ENCODE results near the gene GDF7.

The GDF7 gene

DNA sequence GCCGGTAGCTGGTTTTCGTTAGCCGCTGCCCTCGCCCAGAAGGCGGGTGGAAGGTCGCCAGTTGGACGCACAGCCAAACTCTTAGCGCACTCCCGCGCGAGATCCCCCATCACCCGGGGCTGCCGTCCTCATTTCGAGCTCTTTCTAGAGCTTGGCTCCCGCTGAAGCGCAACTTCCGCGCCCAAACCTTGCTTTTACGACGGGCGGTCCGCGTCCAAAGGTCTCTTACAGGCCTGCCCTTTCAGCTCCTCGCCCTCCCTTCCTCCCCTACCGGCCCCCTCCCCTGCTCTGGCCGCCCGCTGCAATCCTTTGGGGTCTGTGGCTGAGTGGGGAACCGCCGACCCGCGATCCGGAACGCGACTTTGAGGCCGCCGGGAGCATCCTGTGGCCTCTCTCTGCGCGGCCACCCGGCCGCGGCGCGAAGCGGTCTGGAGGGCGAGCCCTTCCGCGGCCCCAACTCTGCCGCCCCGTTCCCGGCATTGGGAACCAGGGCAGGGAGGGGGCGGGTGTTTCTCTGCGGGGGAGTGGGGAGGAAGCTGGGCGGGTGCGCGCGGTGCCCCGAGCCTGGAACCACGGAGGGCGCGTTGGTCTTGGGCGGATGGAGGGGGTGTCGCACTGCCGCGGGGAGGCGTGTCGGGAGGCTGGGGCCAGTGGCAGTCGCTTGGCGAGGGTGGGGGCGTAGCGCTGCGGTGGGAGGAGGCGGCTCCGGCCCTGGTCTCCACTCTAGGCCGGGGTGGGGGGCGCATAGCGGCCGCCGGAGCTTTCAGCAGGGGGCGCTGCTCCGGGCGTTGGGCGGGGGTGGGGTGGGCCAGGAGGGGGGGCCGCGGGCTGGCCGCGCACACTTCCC is at the start of gene GDF7:
Gene GDF7 (plus strand): TSS at position 841 of the 847 bp plus-strand sequence. CDS start 96 bp downstream, outside the sequence.
- DNase-seq (ENCODE audit: low spot score): no peak

DNA sequence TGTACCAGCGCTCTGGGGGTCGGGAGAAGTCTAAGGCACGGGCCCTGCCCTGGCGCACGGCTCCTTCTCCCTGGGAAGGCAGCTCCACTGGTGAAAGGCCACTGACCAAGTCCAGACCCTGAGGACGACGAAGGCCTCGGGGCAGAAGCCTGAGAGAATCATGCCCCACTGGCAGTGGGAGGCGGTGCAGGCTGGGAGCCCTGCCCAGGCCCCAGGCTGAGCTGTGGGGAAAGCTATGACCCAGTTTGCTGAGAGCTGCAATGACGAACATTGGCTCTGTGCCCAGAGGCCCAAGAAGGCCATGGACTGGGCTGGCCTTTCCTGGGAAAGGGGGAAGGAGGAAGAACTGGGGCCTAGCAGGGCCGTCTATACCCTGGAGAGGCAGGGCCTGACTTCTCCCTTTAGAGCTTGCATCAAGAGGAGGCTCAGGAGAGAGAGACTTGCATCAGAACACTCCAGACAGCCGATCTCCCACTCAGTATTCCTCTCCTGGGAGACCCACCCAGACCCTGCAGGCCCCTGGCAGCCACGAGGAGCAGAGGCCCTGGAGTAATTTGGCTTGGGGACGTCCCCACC is 49.0 kb upstream of the GDF7 start:
- no peak for DNase-seq (ENCODE audit: low spot score)

DNA sequence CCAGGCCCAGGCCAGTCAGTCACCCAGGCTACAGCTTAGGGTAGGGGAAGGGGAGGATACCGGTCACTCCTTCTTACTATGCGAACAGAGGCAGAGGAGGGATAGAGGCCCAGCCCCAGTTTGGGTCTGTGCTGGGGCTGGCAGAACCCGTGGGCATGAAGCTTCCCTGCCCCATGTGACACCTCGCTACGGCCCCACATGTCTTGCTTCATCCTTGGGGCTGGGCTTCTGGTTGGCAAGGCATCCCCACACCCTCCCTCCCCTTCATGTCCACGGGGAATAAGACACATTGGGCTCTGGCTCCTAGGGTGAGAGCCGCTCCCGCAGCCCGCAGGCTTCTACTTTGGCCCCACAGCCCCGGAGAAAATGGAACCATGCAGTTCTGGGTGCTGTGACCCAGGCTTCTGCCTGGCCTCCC is 48.5 kb upstream of the GDF7 start:
- no peak for DNase-seq (ENCODE audit: low spot score)

DNA sequence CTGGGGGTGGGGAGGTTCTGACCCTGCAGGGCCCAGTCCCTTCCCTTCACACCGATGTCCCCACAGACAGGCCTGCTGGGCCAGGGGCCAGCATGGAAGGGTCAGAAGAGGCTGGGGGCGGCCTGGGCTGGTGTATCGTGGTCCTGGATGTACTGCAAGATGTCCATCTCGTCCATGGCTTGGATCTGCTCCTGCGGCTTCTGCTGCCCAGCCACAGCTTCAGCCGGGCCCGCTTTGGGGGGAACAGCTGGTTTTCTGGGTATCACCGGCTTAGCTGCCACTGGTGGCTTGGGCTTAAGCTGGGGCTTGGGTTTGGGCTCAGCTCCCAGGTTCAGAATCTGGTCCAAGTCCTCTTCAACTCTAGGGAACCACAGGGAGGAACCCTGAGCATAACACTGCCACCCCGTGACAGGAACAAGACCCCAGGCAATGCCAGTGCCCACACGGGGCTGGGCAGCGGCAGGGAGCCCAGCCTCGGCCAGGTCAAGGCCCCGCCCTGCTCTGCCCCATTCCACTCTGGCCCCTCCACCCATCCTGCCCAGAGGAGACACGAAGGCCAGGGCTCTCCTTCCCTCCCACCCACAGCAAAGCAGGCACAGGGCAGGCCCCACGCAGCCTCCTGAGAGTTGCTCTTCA is 47.9 kb upstream of the GDF7 start:
- no peak for DNase-seq (ENCODE audit: low spot score)

DNA sequence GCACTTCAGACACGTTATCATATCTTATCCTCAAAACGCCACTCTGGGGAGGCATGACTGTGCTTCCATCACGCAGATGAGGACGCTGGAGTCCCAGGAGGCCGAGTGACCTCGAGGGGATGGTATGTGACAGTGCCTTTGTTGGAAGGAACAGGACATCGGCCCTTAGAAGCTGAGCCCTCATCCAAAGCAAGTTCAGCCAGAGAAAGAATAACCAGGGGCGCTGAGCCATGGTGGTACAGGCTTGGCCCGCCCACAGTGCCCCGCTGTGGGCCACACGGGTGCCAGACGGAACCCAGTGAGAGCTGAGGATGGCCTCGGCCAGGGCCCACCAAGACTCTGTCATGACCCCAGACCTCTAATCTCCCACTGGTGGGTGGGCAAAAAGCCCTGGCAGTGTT is 47.3 kb upstream of the GDF7 start:
- no peak for DNase-seq (ENCODE audit: low spot score)

DNA sequence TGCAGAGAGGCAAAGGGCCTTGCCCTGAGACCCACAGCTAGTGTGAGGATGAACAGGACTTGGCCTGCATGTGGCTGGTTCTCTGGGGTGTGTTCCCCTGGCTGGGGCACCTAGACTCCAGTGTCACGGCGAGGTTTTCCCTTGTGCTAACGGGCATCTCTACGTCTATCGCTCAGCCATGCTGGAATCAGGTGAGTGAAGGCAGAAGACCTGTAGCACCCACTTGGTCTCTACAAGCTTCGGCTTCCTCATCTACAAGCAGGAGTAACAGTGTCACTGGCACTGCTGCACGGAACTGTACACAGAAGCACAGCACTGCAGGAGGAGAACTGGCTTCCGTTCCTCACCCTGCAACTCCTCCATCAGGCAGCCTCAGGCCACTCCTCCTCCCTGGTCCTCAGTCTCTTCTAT is 46.7 kb upstream of the GDF7 start:
- no peak for DNase-seq (ENCODE audit: low spot score)

DNA sequence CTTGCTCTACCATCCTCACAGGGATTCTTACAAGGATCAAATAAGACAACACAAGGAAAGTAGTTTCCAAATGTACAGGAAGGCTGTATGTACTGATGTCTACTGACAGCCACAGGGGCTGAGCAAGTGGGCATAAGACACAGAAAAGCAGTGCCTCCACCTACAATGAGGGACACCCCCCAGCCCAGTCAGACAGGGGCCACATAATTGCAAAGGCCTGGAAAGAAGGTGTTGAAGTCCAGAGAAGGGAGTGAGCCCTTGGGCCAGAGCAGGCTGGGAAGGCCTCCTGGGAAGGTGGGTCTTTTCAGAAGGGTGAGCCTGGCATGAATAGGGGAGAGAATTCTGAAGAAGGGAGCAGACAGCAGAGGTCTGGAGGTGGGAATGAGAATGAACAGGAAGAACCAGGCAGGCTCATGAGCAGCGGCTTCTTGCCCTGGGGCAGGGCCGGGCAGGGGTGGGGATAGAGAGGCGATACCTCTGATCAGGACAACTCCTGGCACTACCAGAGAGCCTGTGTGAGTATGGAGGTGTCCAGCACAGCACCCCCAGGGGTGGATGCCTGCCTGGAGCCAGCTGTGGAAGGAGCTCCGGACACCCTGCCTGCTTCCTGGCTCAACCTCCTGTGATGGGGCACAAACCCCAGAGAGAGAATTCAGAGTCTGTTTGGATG is 46.1 kb upstream of the GDF7 start:
- no peak for DNase-seq (ENCODE audit: low spot score)

DNA sequence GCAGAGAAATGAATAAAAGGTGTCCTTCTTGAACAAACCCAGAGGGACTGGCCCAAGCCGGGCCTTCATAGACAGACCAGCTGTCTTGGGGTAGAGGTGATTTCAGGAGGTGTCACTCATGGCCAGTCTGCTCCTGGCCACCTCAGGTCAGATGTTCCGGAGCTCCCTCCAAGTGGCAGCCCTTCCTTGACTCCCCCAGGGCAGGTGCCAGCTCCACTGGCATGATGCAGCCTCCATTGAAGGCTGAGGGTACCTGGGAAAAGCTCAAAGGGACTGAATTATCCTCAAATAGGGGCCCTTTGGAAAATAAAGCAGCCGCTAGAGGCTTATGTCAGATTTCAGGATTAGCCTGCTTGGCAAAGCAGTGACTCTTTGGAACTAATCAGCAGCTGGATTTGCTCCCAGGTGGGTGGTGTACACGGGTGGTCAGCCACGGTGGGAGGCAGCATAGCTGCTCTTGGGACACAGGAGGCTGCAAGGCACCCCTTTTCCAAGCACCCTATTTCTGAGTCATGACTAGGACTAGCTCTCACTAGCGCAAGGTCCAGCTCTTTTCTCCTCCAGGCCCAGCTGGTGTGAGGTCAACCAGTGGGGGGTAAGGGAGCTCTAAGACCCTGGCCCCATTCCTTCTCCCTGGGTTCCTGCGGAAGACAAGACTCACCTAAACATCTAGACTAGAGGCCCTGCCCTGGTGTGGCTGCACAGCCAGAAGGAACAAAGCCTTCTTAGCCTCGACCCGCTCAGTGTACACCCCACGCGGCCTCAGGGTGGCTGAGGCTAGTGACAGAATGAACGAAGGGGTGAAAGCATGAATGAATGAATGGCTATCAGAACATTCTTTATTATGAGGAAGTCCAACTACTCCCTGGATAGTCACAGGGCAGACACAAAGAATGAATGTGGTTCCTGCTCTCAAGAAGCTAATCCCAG is 45.3 kb upstream of the GDF7 start:
- DNase-seq (ENCODE audit: low spot score): no peak

DNA sequence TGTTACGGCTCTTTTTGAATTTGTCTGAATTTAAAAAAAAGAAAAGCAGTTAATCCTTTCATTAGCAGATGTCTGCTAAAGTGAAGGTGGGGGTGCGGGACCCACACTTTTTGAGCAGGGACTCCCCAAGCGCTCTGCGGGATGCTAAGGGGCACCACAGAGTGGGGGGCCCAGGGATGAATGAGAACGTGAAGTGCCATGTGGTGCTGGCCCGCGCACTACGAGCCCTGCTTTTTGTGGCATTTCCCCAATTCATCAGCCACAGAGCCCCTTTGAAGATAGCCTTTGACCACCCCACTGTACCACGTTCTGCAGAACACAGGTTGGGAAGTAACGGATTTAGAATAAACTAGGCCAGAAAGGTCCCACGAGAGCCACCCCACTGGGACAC is 44.7 kb upstream of the GDF7 start:
- no peak for DNase-seq (ENCODE audit: low spot score)

DNA sequence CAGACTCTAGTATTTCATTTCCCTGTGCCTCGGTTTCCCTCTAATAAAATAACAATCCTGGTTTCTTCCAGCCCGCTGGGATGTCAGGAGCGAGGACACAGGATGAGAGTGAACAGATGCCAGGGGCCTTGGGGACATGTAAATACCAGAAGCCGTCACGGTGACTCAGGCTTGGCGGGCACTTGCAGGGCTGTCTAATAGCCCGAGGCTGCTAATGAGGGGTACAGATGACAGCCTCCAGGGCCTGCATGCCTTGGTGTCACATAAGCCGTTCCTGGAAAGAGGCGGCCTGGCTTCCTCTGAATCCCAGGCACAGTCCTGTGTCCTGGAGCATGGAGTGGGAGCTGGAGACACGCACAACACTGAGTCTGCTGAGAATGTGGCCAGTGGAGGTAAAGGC is 44.2 kb upstream of the GDF7 start:
- no peak for DNase-seq (ENCODE audit: low spot score)

DNA sequence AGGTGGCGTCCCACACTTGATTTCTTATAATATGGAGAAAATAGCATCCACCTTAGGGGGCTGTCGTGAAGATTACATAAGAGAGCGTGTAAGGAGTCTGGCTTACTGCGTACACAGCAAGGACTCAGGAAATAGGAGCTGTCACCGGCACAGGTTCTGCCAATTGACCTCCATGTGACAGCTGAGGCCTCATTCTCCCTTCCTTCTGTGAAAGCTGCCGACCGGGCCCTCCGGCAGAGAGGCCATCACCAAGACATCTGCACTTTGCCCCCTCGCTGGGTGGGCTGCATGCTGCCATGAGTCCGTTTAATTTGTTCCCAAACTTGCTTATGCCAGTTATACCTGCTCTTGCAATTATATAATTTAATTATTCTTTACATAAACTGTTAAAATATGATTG is 43.7 kb upstream of the GDF7 start:
- no peak for DNase-seq (ENCODE audit: low spot score)

DNA sequence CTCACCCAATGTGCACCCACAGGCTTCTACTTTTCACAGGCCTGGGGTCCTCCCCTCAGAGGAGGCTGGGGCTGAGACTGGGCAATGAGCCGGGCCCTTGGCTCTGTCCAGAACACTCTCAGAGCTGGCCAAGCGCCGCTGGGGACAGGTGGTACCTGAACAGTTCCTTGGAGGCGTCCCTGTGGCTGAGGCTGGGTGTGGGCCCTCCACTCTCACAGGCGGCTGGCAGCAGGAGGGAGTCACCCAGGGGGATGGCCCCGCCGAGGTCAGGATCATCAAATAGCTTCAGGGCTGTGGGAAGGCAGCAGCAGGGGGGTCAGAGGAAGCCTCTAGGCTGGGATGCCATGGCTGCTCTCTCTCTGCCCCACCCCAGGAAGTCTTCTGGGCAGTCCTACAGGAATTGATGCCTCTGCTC is 43.2 kb upstream of the GDF7 start:
- DNase-seq (ENCODE audit: low spot score): no peak

DNA sequence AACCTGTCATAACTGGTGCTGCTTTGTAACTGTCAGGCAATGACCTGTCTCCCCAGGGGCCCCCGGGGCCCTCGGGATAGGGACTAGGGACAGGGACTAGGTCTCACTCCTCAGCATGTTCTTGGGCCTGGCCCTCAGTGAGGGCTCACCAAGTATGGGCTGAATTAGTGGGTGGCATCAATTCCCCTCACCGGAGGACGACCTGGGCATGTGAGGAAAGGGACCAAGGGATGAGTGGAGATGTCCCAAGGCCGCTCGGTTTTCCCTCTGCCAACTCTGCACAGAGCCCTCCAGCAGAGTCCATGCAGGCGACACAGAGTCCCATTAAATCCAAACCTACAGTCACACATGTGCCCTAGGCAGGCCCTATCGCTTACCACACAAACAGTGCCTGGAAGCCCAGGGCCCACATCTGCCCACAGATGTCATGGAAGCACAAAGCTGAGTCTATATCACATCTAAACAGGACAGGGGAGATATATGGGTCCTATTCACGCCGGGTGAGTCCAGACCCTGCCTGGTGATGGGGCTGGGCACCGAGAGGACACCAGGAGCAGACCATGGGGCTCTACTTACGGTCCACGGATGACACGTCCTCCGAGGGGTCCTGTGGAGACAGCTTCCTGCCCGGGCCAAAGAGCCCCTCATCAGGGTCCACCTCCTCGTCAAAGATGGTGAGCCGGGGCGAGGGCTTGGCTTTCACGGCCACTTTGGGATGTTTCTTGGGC is 42.6 kb upstream of the GDF7 start:
- no peak for DNase-seq (ENCODE audit: low spot score)

DNA sequence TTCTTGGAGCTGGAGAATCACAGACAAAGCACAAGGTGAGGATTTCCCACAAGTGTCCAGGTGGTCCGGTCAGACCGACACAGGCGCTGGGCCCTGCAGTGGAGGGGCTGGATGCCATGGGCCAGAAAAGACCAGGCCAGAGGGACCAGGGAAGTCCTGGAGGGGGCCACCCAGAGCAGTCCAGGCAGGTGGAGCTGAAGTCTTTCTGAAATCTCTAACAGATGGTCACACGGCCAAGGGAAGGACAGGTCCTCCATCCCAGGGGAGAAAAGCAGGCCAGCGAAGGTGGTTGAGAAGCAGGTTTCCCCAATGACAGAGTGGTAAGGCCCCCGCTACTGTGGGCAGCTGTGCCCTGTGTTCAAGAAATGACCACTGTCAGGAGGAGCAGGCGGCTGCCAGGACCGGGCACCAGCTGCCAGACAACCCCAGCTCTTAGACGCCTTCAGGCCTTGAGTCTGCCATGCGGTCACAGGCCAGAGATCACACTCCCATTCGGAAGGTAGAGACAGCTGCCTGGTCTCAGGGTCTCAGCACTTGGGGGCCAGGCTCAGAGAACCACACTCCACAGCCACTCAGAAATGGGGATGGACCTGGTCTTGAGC is 42.0 kb upstream of the GDF7 start:
- no peak for DNase-seq (ENCODE audit: low spot score)

DNA sequence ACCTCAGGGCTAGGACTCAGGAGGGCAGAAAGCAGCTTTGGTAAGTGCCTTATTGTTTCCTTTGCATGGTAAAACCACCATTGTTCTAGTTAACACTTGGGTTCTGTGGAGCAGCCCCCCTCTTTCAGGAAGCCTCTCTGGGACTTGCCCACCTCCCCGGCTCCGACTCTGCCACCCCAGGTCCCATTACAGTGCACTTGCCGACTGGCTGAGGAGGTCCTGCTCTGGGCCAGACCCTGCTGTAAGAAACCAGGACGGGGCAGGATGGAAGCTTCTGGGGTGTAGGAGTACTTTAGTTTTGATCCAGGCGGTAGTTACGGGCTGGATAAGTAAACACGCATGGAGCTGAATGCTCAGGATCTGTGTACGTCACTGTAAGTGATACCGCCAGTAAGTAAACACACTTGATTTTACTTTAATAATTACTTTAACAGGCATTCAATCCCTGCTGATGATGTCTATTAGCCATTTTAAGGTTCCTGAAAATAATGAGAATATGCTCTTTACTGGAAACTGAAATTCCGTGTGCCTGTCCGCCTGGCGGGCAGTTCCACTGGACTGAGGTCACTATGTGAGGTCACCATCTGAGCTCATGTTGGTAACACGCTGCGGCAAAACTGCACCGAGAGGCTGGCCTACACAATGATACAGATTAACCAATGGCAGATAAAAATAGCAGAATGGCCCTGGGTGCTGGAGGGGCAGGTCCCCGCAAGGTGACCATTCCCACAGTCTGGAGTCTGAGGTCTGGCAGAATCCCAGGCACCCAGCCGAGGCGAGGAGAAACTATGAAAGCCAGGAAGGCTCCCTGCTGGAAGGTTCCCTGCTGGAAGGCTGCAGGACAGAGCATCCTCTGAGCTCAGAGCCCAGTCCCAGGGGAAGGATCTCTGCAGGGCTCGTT is 41.2 kb upstream of the GDF7 start:
- DNase-seq (ENCODE audit: low spot score): no peak

DNA sequence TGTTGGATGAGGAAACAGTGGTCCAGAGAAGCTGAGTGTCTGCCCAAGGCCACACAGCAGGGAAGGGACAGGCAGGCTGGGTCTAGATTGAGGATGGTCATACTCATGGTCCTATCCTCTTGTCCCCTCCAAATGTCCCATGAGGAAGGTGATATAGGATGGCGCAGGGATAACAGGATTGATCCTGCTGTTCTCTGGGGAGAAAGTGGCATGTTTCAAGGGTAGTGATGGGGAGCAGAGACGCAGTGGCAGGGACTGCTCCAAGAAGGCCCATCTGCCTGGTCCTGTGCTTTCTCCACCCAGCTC is 40.6 kb upstream of the GDF7 start:
- no peak for DNase-seq (ENCODE audit: low spot score)

DNA sequence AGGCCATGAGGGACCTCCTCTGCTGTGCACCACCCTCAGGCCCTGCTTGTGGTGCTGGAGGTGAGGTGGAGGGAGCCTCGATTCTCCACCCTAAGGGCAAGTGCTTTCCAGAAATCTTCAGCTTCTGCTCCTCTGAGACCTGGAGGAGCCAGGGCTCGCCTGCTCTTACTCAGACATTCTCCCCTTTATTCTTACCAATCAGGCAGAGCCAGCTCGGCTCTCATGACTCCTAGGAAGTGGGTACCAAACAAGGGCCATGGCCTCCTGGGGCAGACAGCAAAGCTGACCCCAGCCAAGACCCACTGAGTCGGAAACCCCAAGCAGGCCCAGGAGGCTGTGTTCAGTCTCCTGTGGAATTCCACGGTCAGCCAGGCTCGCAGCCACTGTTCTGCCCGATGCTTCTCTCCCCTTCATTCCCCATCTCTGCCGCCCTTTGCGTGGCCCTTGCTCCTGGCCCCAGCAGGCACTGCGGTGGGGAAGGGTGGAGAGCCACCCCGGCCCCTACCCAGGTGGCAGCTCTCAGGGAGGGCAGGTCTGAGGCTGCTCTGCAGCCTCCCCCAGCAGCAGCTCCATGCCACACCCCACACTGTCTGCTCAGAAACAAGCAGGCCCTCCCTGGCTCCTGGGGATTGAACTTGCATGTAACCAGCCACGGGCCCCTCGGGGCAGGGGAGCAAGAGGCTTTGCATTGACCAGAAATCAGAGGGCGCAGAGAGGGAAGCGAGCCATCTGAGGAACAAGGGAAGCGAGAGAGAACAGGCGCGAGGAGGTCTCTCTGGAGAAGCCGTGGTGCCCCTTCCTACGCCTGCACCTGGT is 40.0 kb upstream of the GDF7 start:
- DNase-seq (ENCODE audit: low spot score): no peak

DNA sequence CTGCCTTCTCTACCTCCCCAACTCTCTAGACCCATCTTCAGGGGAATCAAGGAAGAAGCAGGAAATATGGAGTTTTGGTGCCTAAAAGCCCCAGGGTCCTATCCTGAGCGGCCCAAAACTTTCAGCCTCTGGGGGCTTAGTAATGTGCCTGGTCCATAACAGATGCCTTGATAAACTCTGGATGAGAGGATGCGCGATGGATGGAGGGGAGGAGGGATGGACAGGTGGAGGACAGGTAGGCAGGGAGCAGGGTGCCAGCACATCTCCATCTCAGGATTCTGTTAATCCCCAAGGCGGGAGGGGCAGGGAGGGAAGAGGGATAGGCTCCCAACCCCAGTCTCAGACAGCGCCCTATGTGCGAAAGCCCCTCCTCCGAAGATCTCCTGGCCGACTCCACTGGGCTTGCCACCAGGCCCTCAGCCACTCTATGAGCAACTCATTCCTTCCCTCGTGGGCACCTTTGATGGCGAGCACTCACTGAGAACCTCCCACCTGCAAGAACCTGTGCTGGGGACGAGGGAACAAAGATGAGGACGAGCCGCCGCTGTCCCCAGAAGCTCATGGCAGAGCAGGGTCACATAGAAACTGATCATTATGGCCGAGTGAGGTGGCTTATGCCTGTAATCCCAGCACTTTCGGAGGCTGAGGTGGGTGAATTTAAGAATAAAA is 39.1 kb upstream of the GDF7 start:
- DNase-seq (ENCODE audit: low spot score): no peak

All from CD4-positive, alpha-beta T cell treated with Interleukin-15 for 4 hours (primary cell).